Mesothelial cell of epicardium (in vitro differentiated cells): ENCODE results near the gene VGLL3. TPM values are rescaled to one million over a fixed set of nuclear protein-coding genes. Genes with fewer than 3 reads are reported as not detected.

ENCODE experiments used
- DNase-seq, 2 experiments: peaks; one replicate each; pipeline ENCODE4 v3.0.0; 2021; ENCODE audit warnings: low spot score in 2 of 2; ENCODE audit not compliant: unreplicated experiment in 2 of 2
- H3K27ac Mint-ChIP-seq: 2 replicates; pipeline ENCODE4 v1.8.0; 2021; ENCODE audit warnings: mixed read lengths
- H3K27me3 Mint-ChIP-seq: 2 replicates; pipeline ENCODE4 v1.8.0; 2021; ENCODE audit warnings: low read depth, mixed read lengths
- H3K36me3 Mint-ChIP-seq: 2 replicates; pipeline ENCODE4 v1.8.0; 2021; ENCODE audit warnings: mixed read lengths
- H3K4me1 Mint-ChIP-seq: 2 replicates; pipeline ENCODE4 v1.8.0; 2021; ENCODE audit warnings: mixed read lengths
- H3K4me3 Mint-ChIP-seq: 2 replicates; pipeline ENCODE4 v1.8.0; 2021; ENCODE audit warnings: mild to moderate bottlenecking, moderate library complexity, mixed read lengths
- H3K9me3 Mint-ChIP-seq: 2 replicates; pipeline ENCODE4 v1.8.0; 2021; ENCODE audit warnings: mixed read lengths
- CTCF ChIP-seq: fragments of 200-600 bp; sonication (generic); IDR thresholded peaks from one replicate; pipeline ENCODE4 v1.5.0; 2021; ENCODE audit warnings: antibody characterized with exemption; ENCODE audit not compliant: unreplicated experiment
- total RNA-seq: library from RNA; stranded (reverse); gene quantifications from 3 replicates; pipeline ENCODE4 v1.2.1, GENCODE V29; 2021

The VGLL3 gene
- total RNA-seq, 1 donor from 2014 or later = 11.9 TPM

- DNase-seq = no peak
- peaks cover 6% of the 10 kb centered on the region for H3K9me3 Mint-ChIP-seq
- H3K36me3 Mint-ChIP-seq = no peaks in the 10 kb centered on the region
- H3K27me3 Mint-ChIP-seq = no peaks in the 10 kb centered on the region
- TF ChIP-seq CTCF = no peak
- no peak overlapping the region for H3K27ac Mint-ChIP-seq
- H3K4me3 Mint-ChIP-seq = no peak overlapping the region
- H3K4me1 Mint-ChIP-seq = peaks cover 7% of the 10 kb centered on the region
Measured at GRCh38 chr3:86937306-86937791, 53.6 kb downstream of the VGLL3 start.

- TF ChIP-seq CTCF = no peak
- Mint-ChIP-seq H3K27ac (no peak overlapping the region), H3K4me3 (no peak overlapping the region), H3K36me3 (no peaks in the 10 kb centered on the region), H3K27me3 (no peaks in the 10 kb centered on the region), H3K4me1 (peaks cover 16% of the 10 kb centered on the region), H3K9me3 (peaks cover 6% of the 10 kb centered on the region)
- DNase-seq = no peak
Measured at GRCh38 chr3:86934851-86935250, 56.1 kb downstream of the VGLL3 start.

GRCh38 chr3:86930831-86931230, 60.1 kb downstream of the VGLL3 start:
- no peak for TF ChIP-seq CTCF
- H3K4me3 Mint-ChIP-seq = no peak overlapping the region
- H3K27ac Mint-ChIP-seq = no peak overlapping the region
- no peak for DNase-seq
- H3K27me3 Mint-ChIP-seq = no peaks in the 10 kb centered on the region
- no peaks in the 10 kb centered on the region for H3K36me3 Mint-ChIP-seq
- peaks cover 6% of the 10 kb centered on the region for H3K9me3 Mint-ChIP-seq
- H3K4me1 Mint-ChIP-seq = peaks cover 21% of the 10 kb centered on the region

- H3K27ac Mint-ChIP-seq = peak overlapping the region; percentile 50
- peaks cover 21% of the 10 kb centered on the region for H3K4me1 Mint-ChIP-seq
- no peak for TF ChIP-seq CTCF
- H3K4me3 Mint-ChIP-seq = no peak overlapping the region
- H3K36me3 Mint-ChIP-seq = no peaks in the 10 kb centered on the region
- H3K27me3 Mint-ChIP-seq = no peaks in the 10 kb centered on the region
- H3K9me3 Mint-ChIP-seq = no peaks in the 10 kb centered on the region
- no peak for DNase-seq
Measured at GRCh38 chr3:86930181-86930580, 60.8 kb downstream of the VGLL3 start.

GRCh38 chr3:86929046-86929445, 61.9 kb downstream of the VGLL3 start:
- H3K4me3 Mint-ChIP-seq = no peak overlapping the region
- no peaks in the 10 kb centered on the region for H3K36me3 Mint-ChIP-seq
- H3K27ac Mint-ChIP-seq = no peak overlapping the region
- H3K9me3 Mint-ChIP-seq = no peaks in the 10 kb centered on the region
- TF ChIP-seq CTCF = no peak
- H3K4me1 Mint-ChIP-seq = peaks cover 21% of the 10 kb centered on the region
- DNase-seq = no peak
- H3K27me3 Mint-ChIP-seq = no peaks in the 10 kb centered on the region

GRCh38 chr3:86923071-86923491, 67.9 kb downstream of the VGLL3 start:
- Mint-ChIP-seq H3K4me1 (peaks cover 10% of the 10 kb centered on the region), H3K4me3 (no peak overlapping the region), H3K27ac (no peak overlapping the region), H3K36me3 (no peaks in the 10 kb centered on the region), H3K27me3 (no peaks in the 10 kb centered on the region), H3K9me3 (no peaks in the 10 kb centered on the region)
- no peak for TF ChIP-seq CTCF
- no peak for DNase-seq
